ENCODE data around the gene IDI2.
"Not testable (repeated sequence)": the region's sequence is repeated elsewhere in the genome, so short reads cannot be mapped to it uniquely, and the experiment has no call there.

The IDI2 gene

DNA sequence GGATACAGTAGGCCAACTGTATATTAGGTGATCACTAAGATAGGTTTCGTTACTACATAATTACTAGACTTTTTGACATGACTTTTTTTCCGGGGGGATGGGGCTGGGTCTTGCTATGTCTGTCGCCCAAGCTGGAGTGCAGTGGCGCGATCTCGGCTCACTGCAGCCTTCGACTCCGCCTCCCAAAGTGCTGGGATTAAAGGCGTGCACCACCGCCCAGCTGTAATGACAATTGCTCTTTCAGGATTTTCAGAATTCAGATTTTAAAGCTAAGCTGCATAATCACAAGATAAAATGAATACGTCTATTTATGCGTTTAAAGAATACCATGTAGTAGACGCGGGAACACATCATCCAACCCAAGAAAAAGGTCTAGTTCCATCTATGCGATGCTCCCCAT is 22.3 kb upstream of the IDI2 start:
- no peak for DNase-seq (ENCODE audit: low read depth, low spot score)

DNA sequence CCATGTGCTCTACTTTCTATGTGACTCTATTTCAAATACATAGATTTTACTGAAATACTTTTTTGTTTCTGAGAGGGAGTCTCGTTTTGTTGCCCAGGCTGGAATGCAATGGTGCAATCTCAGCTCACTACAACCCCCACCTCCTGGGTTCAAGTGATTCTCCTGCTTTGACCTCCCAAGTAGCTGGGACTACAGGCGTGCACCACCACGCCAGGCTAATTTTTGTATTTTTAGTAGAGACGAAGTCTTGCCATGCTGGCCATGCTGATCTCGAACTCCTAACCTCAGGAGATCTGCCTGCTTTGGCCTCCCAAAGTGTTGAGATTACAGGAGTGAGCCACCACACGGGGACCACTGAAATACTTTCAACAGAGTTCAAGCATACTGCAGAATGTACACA is 19.8 kb upstream of the IDI2 start:
- DNase-seq (ENCODE audit: low read depth, low spot score) = no peak

- DNase-seq (ENCODE audit: low read depth, low spot score) = no peak
Observed at GRCh38 chr10:1044964-1045363, 19.3 kb upstream of the IDI2 start.

DNA sequence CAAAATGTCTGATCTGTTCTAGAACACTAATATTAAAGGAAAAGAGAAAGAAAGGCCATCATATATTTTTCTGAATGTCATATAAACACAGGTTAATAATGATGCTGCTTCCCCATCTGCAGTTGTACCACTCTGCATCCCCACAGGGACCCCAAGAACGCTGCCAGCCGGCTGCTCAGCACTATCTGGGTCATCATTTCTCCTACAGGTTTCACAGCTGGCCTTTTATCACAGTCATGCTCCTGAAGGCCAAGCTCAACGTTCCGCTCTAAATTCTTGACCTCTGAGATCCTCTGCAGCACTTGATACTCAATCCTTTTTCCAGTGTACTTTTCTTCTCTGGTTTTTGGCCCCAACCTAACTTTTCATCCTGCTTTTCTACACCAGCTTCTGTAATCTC is 18.5 kb upstream of the IDI2 start:
- DNase-seq (ENCODE audit: low read depth, low spot score) = no peak

- no peak for DNase-seq (ENCODE audit: low read depth, low spot score)
Observed at GRCh38 chr10:1043532-1043995, 17.9 kb upstream of the IDI2 start.

DNA sequence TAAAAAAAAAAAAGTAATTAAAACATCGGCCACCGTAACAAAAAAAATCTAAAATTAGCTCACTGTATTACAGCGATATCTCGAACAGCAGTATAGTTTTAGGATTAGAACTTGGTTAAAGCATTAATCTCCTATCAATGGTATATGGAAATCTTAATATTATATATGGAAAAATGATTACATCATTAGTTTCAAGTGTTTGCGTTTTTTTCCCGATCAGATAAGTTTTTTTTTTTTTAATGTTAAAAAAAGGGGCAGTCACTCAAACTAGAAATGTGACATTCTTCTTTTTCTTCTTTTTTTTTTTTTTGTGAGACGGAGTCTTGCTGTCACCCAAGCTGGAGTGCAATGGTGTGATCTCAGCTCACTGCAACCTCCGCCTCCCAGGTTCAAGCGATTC is 15.9 kb upstream of the IDI2 start:
- no peak for DNase-seq (ENCODE audit: low read depth, low spot score)

DNA sequence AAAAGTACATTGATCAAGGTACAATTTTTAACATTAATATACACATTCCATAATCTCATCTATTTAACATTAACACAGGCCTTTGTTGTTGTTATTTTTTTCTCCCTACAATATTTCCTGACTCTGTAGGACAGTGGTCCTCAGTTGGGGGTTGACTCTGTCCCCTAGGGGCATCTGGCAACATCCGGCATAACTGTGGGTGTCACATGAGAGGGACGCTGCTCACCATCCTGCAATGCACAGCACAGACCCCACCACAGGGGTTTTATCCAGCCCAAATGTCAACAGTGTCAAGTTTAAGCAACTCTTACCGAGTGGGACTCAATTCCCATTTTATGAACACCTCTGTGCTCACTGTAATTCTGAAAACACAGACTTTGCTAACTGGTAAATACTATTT is 14.5 kb upstream of the IDI2 start:
- DNase-seq (ENCODE audit: low read depth, low spot score) = no peak

GRCh38 chr10:1038769-1039168 is 13.1 kb upstream of the IDI2 start:
- not testable (repeated sequence) for DNase-seq (ENCODE audit: low read depth, low spot score)

GRCh38 chr10:1037098-1037497 is 11.4 kb upstream of the IDI2 start:
- no peak for DNase-seq (ENCODE audit: low read depth, low spot score)

DNA sequence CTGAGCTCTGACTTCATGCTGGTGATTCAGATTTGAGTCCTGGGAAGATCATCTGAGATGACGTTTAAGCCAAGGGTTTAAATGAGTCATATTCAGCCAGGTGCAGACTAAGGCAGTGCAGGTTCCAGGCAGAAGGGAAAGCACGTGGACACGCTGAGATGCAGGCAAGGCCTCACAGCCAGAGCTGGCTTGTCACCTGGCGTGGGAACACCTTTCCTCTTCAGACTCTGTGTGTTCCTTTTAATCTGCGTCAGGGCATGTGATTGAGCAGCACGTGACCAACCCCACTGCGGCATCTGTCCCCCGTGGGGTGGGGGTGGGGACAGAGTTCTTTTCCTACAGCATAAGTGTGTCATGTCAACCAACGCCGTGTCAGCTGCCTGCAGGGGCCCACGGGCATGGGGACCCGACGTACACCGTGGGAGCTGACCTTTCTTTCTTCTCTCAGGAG is 10.7 kb upstream of the IDI2 start:
- DNase-seq (ENCODE audit: low read depth, low spot score) = no peak

- DNase-seq (ENCODE audit: low read depth, low spot score) = no peak
Observed at GRCh38 chr10:1035201-1035600, 9.5 kb upstream of the IDI2 start.

DNA sequence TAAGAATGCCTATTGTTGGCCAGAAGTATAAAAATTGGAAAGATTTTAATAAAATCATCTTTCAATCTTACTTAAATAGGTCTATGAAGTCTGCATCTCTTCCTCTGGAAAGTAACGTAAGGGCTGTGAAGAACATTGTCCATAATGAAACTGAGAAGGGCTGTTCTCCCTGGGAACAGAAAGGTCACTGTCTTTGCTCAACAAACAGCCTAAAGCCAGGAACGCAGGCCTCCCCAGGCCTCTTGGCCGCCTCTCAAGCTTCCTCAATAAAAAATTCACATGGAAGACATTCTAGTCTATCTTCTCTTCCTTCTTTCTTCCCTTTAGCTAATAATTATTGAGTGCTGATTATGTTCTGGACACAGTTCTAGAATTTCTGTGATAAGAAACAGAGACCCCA is 9.1 kb upstream of the IDI2 start:
- DNase-seq (ENCODE audit: low read depth, low spot score) = no peak

DNA sequence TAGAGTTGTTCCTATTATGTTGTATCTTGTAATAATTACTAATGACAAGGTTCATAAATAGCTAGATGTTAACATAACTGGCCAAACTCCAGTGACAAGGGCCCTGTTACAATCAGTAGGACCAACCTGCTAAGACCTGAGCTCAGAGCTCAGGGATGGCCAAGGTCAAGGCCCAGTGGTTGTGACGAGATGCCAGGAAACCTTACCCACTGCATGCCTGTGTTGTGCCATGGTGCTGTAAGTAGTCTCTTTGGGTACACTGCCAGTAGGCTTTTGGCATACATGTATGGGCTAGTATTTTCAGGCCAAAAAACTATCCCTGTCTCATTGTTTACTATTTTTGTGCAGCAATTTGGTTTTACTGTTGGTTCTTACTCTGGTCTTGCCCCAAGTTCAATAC is 7.9 kb upstream of the IDI2 start:
- DNase-seq (ENCODE audit: low read depth, low spot score) = no peak

GRCh38 chr10:1029838-1030237 is 4.2 kb upstream of the IDI2 start:
- no peak for DNase-seq (ENCODE audit: low read depth, low spot score)

DNA sequence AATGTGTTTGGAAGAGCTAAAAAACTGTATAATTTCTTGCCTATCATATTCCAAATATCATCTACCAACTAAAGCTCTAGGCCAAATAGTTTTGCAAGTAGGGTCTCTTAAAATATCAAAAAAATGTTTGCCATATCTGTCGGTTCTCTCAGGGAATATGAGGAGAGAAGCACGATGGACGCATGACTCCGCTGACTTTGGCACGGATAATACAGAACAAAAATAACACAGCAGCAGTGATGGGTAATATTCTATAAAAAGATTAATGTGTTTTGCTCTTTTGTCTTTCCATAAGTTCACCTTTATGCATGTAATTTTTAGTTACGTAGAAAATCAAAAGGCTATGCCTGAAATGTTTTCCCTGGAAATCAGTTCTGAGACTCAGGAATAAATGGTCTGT is 919 bp upstream of the IDI2 start:
- DNase-seq (ENCODE audit: low read depth, low spot score) = no peak

DNA sequence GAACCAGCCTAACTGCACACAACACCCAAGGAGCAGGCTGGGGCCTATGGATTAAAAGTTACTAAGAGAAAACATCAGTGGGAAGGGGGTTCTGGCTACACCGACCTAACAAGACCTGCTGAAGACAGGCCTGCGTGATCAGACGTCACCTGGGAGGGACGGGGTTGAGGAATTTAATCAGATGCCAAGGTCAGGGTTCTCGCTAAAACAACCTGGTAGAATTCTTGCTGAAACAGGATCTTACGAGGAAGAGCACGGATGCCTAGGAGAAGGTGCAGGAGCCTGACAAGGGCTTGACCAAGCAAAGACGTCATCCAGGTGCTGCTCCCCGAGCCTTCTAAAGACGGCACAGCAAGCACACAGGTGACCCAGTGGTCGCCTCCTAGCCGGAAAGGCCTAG is 1.6 kb downstream of the IDI2 start:
- DNase-seq (ENCODE audit: low read depth, low spot score) = no peak

- DNase-seq (ENCODE audit: low read depth, low spot score) = no peak
Observed at GRCh38 chr10:1022413-1022812, 3.2 kb downstream of the IDI2 start.

GRCh38 chr10:1020958-1021357 is 4.7 kb downstream of the IDI2 start:
- DNase-seq (ENCODE audit: low read depth, low spot score) = no peak

DNA sequence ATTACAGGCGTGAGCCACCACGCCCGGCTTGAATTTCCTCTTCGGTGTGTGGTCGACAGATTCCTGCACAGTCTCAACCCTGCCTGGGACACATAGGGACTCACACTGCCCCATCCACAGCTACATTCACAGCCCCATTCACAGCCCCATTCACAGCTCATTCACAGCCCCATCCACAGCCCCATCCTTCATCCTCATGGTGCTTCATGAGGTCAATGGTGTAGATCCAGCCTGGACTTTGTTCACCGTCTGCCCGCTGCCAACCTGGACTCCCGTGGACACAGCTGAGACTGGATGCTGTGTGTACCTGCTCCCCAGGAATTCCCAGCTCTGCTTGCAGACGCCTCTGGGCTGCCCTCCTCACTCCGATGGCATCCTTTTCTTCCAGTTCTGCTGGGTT is 5.2 kb downstream of the IDI2 start:
- DNase-seq (ENCODE audit: low read depth, low spot score) = no peak

DNA sequence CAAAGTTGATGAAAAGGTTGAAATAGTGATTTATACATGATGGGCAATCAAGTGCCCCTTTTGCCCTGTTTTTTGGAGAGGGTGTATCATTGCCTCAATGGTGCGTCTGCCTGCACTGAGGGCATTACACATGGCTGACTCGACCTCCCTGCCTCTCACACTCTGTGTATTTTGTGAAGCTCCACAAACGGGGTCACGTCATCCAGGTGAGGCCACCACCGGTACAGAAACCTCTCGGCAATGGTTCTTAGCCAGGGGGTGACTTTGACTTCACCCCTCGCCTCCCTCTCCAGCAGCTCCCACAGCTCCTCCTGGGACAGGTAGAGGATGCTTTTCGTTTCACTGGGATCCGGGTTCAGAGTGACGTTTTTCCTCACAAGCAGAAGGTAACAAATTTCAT is 6.3 kb downstream of the IDI2 start:
- no peak for DNase-seq (ENCODE audit: low read depth, low spot score)

DNA sequence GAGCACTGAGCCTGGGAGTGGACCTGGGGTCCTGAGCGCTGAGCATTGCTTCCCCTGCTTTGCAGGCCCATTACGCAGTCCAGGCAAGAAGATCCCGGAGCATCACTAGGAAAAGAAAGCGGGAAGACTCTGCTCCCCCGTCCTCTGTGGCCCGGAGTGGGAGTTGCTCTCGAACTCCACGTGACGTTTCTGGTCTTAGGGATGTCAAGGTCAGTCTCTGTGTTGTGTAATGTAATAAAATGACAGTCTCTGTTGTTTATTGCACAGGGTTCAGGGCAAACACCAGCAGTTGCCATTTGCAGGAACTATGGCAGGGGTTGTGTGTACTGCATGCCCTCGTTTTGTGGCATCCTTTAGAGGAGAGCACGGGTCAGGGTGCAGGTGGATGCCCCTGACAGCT is 10.0 kb downstream of the IDI2 start:
- DNase-seq (ENCODE audit: low read depth, low spot score) = no peak

GRCh38 chr10:1011696-1012095 is 14.0 kb downstream of the IDI2 start:
- no peak for DNase-seq (ENCODE audit: low read depth, low spot score)

GRCh38 chr10:1010703-1011102 is 15.0 kb downstream of the IDI2 start:
- DNase-seq (ENCODE audit: low read depth, low spot score) = no peak

GRCh38 chr10:1009947-1010346 is 15.7 kb downstream of the IDI2 start:
- not testable (repeated sequence) for DNase-seq (ENCODE audit: low read depth, low spot score)

DNA sequence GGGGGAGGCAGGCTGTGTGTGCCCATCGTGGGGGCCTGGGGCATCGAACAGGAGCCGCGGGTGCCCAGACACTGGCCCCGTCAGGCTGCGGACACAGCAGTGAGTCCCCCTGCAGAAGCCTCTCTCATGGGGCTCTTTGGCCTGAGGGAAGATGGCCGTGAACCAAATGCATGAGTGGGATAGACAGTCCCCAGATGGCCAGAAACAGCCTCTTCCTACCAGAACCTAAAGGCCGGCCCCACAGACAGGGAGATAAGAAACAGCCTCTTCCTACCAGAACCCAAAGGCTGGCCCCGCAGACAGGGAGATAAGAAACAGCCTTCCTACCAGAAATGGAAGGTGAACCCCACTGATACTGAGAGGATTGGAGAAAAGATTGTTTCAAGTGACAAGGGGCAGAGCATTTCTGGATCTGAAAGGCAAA is 16.6 kb downstream of the IDI2 start:
- DNase-seq (ENCODE audit: low read depth, low spot score) = no peak
